SW 1271 (cell line): ENCODE results near the gene SPAG6.

ENCODE experiments used
- DNase-seq, 2 experiments: peaks; one replicate each; lab custom pipeline; 2025; lab: John Stamatoyannopoulos, UW

The SPAG6 gene

DNA sequence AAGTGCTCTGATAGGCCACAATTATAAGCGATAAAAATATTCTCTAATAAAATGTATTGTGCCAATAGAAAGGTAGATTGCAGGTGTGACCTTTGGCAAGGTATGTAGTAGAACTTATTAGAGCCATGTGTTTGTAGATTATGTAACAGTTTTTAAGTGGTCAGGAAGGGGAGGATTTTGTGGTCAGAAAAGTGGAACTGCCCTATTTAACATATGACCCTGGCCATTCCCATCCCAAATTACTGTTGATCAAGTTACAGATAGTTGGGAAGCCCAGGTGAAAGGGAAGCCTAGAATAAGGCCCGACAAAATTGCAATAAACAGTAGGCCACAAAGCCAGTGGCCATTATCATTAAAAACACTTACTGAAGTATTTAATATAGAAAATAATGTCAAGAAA is 89.2 kb downstream of the SPAG6 start:
- DNase-seq: no peak

DNA sequence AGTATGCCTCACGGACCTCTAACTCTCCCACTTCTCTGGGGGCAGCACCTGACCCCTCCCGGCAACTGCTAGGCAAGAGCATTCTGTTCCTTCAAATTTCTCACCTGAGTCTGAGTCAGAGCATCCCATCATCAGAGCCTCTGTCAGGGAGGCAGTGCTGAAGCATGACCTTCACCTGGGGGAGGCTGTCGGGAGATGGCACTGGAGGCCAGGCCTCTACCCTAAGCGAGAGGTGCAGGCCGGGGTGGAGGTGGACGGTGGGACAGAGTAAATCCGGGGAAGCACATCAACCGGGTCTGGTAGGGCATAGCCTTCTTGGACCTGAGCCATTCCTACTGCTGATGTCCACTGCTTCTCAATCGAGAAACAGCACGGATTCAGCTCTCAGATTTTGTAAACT is 90.4 kb downstream of the SPAG6 start:
- no peak for DNase-seq

DNA sequence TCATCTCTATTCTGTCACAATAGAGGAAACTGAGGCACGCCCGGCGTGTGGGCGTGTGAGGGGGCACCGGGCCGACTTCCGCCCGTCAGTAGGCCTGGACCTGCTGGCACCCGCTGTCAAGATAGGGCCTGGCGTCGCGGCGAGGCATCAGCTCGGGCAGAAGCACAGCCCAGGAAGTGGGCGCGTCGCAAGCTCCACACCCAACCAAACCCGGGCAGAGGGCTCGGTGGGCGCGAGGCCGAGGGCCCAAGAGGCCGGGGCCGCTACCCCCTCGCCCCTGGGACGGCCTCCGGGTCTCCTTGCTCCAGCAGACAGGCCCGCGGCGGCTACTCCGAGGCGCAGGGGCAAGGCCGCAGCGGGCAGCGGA is 91.2 kb downstream of the SPAG6 start:
- DNase-seq: no peak

DNA sequence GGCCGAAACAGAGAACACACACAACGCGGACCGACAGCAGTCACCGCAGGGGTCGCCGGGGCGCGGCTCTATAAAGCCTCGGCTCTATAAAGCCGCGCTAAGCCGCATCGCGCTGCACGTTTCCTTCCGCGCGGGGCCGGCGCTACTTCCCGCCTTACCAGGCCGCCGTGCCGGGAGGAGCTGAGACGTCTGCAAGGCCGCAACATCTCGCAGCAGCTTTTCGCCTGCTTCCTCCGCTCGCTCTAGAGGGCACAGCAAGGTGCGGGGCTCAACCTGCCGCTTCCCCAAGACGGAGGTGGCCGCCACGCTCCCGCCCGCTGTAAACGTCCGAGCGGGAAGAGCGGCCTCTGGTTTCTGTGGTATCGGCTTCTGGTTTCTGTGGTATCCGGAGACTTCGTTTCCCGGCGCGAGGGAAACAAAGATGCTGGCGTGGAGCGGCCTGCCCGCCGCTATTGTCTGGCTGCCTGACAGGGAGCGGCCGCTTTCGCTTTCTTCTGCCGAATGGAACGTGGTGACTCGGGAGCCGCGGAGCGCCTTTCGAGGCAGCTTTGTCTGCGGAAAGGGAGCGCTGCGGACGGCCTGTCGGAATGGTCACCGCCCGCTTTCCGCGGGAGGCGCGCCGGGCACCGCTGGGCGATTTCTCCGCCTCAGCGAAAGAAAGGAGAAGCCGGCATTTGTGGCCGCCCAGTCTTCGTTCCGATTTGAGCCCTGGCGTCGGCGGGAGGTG is 91.8 kb downstream of the SPAG6 start:
- DNase-seq: peak in 1 of 2 experiments; percentile 68

DNA sequence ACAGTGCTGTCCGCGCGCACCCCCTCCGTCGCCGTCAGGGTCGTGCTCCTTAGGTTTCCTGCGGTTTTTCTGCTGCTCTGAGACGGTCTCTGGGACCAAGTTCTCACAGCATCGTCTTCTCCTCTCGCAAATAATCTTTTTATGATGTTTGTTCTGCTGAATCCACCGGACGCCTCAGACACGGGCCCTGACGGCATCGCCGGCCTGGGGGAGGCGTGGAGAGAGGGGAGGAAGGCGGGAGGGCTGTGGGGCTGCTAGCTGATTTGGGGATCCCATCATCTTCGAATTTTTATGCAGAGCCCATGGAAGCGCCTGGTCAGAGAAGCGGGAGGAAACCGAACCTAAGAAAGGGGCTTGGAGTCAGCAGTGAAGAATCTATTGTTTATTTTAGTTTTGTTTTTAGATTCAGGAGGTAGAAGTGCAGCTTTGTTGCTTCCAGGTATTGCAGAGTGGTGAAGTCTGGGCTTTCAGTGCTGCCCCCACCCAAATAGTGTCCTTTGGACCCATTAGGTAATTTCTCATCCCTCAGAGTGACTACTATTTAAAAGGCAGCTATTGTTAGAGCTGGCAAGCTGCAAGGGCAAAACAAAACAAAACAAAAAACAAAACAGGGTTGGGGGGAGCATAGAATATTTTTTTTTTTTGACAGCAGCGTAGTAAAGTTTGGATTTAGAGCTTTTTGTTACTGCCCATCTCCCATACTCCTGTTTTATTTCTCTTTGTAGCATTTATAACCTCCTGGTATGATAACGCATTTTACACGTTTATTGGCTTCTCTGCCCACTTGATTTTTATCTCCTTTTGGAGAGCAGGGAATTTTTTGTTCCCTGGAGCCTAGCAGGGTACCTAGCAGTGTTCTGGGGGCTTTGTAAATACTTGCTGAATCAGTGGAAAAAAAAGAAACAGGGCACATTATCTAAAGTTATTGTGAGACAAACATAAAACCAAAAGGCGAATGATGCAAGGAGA is 92.6 kb downstream of the SPAG6 start:
- no peak for DNase-seq

DNA sequence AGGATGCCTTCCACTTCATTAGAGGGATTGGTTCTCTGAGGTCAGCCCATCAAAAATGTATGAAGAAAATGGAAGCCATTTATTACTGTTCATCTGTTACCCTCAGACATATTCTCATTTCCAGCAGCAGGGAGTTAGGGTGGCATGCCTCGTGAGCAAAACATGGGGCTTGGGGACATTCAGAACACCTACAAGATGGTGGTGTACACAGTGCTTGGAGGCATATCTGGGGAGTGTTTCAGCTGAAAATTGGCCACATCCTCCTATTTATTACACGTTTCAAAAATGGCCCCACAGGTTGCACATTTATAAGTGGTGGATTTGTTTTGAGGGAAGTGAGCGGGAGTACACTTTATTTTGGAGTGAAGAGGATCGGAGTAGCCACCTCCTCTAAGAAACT is 93.4 kb downstream of the SPAG6 start:
- no peak for DNase-seq

DNA sequence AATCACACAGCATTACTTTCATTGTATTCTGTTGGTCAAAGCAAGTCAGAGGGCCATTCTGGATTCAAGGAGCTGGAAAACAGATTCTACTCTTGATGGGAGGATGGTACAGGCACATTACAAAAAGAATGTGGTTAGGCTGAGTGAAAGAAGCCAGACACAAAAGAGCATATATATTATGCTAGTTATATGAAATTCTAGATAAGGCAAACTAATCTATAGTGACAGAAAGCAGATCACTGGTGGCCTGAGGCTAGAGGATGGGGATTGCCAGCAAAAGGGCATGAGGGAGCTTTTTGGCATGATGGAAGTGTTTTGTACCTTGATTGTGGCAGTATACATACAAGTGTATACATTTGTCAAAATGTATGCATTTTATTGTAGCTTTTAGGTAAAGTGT is 96.8 kb downstream of the SPAG6 start:
- DNase-seq: no peak

DNA sequence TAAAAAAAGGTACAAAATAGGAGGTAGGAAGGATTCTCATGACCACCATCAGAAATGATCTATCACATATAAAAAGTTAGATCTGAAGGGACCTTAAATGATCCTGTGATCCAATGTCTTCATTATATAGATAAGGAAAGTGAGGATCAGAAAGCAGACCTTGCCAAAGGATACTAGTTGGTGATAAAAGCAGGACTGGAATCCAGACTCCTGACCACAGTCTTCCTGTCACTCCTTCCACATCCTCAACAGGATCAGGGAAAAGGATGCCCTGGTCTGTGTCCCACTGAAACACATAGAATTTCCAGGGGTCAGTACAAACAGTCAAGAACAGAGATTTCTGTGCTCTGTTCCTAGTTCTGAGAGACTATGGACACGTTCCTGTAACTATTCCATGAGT is 97.2 kb downstream of the SPAG6 start:
- no peak for DNase-seq

DNA sequence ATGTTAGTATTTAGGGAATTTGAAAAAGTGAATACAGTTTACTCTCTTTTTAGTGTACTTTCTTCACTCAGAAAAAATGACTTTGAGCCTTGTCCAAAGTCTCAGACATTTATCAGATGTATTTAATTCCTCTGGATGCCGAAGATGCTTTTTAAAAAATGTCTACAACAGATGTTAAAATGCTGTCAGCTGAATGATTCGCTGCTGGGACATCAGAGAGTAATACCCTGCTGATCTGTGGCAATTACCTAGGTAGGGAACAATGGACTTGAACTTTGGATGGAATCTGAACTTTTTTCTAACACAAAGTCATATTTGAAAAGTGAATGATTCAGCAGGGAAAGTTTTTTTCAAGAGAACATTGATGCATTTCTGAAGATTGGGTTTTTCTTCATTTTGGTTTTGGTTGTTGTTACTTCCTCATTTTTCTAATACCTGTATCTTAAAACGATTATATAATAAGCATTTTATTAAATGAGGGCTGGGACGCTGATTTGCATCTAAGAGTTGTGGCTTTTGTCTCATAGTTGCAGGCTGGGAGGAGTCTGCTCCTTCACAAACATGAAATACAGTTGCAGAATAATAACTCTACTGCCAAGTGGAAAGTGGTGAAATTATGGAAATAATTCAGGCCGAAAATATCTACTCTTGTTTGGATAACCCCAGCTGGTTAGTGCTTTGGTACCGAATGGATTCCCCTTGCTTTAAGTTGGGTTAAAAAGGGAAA is 98.0 kb downstream of the SPAG6 start:
- no peak for DNase-seq

DNA sequence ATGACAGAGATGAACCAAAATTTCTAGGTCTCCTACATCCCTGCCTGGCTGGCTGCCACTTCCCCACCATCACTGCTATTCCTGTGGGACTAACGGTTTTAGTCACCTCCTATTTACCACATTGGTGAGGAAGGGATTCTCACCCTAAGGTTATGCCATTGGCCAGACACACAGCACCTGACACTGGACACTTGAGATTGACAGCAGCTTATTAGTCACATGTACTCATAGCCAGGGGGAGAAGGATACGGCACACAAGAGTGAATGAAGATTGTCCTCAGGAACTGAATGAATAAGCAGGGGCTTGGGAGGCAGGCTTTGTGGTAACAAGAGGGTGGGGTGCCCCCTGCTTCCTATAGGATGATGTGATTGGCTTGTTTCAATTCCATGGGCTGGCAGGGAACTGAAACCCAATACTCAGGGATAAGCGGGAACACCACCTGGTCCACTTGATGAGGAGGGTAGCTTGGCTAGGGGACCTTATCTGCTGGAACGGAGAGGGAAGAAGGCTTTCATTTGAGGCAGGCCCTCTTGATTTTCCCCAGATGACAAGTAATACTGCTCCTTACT is 99.0 kb downstream of the SPAG6 start:
- DNase-seq: no peak

DNA sequence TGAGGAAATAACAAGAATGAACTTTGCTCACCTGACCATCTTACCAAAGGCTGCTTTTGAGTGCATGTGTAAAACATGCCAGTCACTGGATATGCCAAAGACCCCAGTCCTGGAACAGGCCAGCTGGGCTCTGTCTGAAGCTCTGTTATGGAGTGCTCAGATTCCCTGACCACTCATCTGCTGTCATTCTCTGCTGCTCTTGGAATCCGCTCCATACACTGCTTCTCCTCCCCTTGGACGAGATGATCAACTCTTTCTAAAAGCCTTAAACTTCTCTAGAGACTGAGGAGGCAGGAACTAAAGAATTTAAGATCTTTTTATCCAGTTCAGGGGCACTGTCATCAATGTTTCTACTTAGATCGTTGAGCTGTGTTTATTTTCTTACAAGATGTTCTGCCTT is 100.2 kb downstream of the SPAG6 start:
- no peak for DNase-seq

DNA sequence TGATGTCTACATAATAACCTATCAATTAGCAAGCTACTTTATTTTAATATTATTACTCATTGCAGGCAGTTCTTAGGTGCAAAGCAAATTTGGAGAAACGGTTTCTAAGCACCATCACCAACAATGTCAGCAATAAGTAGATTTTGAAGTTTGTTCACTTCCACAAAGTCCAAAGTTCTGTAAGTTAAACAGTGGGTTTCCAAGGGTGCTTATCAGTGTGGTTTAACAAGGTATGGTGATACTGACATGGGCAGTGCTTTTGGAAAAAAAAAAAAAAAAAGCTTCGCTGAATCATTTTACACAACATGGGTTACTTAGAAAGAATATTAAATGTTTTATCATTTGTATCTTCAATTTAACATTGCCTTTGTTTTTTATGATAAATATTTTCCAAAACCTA is 101.8 kb downstream of the SPAG6 start:
- no peak for DNase-seq

DNA sequence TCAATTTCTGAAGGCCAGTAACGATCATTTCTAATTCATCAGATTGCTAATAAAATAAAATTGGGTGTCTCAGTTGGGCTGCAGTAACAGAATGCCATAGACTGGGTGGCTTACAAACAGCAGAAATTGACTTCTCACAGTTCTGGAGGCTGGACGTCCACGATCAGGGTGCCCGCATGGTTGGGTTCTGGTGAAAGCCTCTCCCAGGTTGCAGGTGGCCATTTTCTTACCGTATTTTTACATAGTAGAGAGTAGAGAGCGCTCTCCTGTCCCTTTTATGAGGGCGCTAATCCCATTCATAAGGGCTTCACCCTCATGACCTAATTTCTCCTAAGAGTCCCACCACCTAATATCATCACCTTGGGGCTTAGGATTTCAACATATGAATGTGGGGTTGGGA is 106.0 kb downstream of the SPAG6 start:
- no peak for DNase-seq

DNA sequence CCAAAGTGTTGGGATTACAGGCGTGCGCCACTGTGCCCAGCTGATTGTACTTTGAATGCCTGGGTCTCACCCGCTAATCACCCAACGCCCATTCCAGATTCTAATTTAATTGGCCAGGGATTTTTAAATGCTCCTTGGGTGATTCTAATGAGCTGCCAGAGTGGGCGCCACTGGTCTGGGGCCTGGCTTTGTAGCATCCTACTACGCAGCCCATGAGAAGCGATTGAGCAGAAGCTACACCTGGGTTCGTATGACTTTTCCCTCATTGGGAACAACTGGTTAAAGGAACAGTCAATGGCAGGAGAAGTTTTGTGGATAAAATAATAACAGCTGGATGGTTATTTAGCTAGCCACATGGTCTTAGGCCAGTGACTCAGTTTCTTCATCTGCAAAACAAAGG is 108.0 kb downstream of the SPAG6 start:
- DNase-seq: no peak

DNA sequence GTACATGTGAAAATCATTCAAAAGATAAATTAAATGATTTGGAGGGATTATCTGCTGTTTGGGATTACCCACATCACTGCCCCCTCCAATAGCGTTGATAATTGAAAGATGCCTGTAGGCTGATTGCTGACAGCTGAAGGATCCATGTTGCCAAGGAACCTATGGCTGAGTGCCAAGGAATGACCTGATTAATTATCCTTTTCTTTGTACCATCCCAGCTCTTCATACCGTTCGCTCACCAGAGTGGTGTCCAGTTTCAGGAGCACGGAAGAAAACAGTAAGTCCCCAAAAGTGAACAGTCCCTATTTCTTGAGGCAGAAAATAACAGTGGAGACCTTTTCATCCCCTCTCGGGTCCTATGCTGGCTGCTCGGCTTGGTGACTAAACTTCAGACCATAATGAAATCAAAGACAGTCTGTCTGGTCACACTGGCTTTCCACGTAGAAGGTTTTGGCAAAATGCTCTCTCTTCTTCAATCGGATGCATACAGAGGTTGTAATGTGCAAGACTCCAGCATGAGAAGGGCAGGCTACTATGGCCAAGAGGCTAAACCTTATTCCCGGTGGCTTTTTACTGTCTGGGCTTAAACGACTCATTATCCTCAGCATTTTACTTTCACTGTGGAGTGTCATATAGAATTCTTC is 108.8 kb downstream of the SPAG6 start:
- DNase-seq: no peak

DNA sequence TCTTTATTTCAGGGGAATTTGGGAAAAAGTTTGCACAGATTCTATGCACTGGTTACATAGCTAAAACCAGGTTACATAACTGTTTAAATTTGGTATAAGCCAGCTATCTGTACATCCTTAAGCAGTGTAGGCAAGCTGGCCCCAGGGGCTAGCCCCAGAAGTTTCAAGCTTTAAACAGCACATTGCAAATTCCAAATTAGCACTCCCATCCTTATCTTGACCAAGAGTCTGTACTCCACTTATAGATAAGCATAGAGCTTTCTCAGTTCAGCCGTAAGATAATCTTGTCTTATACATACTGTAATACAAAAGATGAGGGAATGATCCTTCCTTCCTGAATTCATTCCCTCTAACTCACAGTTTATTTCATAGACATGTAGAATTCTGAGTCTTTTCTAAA is 109.3 kb downstream of the SPAG6 start:
- no peak for DNase-seq

DNA sequence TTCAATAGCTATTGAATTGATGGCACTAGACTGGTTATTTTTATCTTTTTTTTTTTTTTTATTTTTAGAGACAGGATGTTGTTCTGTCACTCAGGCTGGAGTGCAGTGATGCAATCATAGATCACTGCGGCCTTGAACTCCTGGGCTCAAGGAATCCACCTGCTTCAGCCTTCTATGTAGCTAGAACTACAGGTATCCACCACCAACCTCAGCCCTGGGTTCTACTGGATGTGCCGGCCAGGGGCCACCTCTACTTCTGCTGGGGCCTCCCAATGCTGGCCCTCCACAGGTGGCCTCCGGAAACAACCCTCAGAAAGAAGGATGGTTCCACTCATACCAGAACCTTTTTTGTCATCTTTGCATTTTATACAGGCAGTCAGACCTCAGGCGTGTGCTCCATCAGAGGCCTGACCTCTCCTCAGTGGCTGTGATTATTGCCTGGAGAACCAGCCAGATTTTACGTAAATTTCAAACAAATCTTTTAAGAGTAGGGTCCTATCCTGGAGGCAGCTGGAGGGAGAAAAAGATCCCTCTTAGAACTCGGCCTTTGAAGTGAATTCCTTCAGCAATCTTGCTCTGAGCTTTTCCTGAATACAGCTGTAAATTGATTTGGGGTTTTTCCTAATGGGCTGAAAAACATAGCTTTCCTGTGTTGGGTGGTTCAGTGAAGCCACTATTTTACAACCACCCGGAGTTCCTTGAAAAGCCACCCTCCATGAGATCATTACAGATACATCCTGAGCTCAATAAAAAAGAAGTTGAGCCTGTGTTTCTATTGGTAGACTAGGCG is 110.0 kb downstream of the SPAG6 start:
- no peak for DNase-seq

DNA sequence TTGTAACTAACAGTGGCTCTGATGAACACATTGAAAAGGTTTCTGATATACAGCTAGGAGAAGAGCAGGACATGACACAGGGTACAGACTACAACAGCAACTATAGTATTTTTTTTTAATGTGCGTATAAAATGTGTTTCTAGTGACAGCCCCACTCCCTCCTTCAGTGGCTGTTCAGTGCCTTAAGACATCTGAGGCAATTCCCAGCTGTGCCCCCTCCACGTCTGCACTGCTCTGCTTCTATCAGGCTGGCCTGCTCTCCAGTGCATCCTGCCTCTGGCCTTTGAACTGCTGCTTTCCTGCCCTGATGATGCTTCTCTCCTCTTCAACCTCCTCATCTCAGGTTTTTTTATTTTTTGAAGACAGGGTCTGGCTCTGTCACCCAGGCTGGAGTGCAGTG is 111.2 kb downstream of the SPAG6 start:
- no peak for DNase-seq

DNA sequence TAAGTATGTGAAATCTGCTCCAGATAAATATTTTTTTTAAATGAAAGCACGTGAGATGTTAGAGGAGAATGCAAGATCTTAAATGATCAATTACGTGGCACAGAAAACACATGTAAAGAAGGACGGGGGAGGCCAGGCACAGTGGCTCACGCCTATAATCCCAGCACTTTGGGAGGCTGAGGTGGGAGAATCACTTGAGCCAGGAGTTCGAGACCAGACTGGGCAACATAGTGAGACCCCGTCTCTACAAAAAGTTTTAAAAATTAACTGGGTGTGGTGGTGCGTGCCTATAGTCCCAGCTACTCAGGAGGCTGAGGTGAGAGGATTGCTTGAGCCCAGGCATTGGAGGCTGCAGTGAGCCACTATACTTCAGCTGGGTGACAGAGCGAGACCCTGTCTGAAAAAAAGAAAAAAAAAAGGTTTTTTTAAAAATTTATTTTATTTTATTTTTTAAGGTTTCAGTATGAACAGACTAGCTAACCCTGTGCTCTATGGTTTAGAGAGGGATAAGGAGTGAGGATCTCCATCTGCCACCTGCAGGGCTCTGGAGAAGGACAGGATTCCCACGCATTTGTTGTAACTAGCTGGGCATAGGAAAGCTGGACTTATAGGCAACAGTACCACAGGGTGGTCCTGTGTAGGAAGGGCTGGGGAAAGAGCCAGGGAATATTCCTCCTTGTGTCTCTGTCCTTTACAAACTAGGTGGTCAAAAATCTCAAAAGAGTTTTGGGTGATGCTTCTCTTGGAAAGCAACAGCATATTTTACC is 113.2 kb downstream of the SPAG6 start:
- no peak for DNase-seq

DNA sequence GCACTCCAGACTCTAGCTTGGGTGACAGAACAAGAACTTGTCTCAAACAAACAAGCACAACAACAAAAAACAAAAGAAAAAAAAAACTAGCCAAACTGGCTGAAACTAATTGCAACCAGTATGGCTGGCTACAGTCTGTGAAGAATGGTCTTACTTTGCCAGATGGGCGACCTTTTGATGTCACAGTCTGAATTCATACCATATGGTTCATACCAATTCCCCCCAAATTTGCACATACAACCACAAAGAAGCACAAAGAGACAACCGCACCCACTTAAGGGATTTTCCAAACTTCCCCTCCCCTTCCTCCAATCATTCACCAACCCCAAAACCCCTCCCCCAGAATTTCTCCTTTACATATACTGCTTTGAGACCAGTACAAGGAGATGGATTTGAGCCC is 114.2 kb downstream of the SPAG6 start:
- no peak for DNase-seq
